Caki2 (cell line): ENCODE results near the gene VLDLR. TPM values are rescaled to one million over a fixed set of nuclear protein-coding genes. Genes with fewer than 3 reads are reported as not detected.

Experiments
- DNase-seq: peaks from one replicate; pipeline ENCODE4 v3.0.0-alpha.2; 2015; ENCODE audit warnings: low read depth
- in situ Hi-C: cut with HindIII; loops from 2 replicates; pipeline ENCODE4 v1.10.0; 2016; ENCODE audit warnings: low sequenced_read_pairs, low pct_unique_long_range_greater_than_20kb, mixed read lengths
- total RNA-seq: library from RNA; depleted of rRNA; stranded (reverse); fragments of >200 nt; shearing (Covaris generic); gene quantifications from 2 replicates; pipeline ENCODE4 v1.2.3, GENCODE V29; 2014; ENCODE audit warnings: low replicate concordance; rRNA removed

The VLDLR gene
- total RNA-seq, result 19.2 and 26.6 TPM in 2 replicates

DNA sequence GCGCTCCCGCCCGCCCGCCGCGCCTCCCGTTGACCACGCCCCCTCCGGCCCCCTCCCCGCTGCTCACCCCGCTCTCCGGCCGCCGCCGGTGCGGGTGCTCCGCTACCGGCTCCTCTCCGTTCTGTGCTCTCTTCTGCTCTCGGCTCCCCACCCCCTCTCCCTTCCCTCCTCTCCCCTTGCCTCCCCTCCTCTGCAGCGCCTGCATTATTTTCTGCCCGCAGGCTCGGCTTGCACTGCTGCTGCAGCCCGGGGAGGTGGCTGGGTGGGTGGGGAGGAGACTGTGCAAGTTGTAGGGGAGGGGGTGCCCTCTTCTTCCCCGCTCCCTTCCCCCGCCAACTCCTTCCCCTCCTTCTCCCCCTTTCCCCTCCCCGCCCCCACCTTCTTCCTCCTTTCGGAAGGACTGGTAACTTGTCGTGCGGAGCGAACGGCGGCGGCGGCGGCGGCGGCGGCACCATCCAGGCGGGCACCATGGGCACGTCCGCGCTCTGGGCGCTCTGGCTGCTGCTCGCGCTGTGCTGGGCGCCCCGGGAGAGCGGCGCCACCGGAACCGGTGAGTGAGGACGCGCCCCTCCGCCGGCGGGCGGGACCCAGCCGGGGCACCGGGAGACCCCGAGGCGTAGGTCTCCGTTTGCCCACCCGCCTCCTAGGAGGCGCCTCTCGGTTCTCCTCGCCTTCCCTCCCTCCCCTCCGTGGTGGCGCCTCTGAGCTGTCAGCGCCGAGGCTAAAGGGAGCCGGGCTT is at the start of gene VLDLR:
VLDLR (plus strand) TSS at position 66 of the 739 bp plus-strand sequence; CDS start at position 469, 403 bp downstream.
- in situ Hi-C loops, result no loop called here
- DNase-seq, result peak; percentile 52

DNA sequence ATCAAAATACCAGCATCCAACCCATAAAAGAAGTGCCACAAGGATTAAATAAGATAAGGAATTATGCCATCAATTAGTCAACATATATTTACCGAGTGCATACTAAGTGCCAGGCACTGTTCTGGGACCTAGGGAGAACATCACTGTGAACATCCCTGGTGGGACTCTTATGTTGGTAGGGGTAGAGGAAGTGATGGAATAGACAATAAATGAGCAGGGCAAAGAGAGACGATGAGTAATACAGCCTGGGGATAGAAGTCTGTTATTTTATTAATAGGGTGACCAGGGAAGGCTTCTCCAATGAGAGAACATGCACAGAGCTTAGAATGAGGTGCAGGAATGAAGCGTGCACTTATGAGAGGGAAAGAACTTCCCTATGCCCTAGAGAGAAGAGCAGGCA is 47.4 kb upstream of the VLDLR start:
- in situ Hi-C loops, result no loop called here
- DNase-seq, result peak; percentile 26

- no peak for DNase-seq
- in situ Hi-C loops, result no loop called here
These were observed 45.0 kb upstream of the VLDLR start for GRCh38 chr9:2576631-2577030.

DNA sequence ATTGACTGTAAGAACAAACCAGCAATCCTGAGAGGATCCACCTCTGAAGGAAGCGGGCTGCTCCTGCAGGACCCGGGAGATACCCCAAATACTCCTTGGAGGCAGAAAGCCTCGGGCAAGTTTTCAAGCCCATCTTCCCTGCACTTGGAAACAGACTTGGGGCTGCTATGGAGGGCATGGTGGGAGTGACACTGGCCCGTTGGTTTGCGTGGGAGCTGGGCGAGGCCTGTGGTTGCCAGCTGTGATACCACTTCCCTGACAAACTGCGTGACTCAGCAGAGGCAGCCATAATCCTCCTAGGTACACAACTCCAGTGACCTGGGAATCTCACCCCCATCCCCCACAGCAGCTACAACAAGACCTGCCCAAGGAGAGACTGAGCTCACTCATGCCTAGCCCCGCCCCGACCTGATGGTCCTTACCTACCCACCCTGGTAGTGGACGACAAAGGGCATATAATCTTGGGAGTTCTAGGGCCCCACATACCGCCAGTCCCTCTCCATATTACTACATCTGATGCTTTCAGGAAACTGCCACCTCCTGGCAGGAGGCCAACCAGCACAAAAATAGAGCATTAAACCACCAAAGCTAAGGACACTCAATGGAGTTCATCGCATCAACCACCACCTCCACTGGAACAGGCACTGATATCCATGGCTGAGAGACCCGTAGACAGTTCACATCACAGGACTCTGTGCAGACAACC is 38.1 kb upstream of the VLDLR start:
- in situ Hi-C loops, result no loop called here
- no peak for DNase-seq

GRCh38 chr9:2591967-2592366 is 29.6 kb upstream of the VLDLR start:
- in situ Hi-C loops, result no loop called here
- DNase-seq, result no peak

- DNase-seq, result no peak
- in situ Hi-C loops, result no loop called here
These were observed 27.8 kb upstream of the VLDLR start for GRCh38 chr9:2593744-2594143.

DNA sequence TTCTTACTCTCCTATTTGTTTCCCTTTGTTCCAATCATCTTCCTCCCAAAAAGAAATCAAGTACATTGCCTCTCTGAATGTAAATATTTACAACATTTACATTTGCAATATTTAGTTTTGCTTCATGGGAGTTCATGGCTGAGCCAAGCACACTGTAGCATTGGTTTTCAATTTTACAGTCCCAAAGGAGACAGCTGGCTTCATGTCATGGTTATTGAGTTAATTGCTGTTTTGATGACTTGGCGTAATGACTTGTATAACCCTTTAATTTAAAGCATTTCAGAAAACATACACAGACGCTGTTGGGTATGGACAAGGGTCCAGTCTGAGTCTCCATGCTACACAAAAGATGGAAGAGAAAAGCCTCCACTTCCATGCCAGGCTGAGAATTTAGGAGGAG is 25.6 kb upstream of the VLDLR start:
- in situ Hi-C loops, result no loop called here

GRCh38 chr9:2597483-2597882 is 24.1 kb upstream of the VLDLR start:
- DNase-seq, result no peak
- in situ Hi-C loops, result no loop called here

More for the DNA sequence above, 25.6 kb upstream of the VLDLR start:
- no peak for DNase-seq

DNA sequence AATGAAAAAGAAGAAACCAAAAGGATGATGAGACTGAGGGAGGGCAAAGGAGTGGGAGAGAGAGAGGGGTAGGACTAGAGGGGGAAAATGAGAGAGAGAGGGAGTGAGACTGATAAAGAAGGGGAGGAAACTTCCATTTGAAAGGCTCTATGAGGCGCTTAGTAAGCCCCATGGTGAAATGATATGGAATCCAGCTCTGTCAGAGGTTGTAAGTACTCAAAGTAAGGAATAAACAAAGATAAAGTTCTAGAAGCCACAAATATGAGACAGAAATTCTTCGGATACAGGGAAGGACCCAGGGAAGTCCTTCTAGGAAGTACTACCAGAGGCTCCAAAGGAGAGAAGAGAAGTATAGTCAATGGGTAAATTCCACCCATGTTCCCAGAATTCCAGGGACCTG is 21.7 kb upstream of the VLDLR start:
- DNase-seq, result no peak
- in situ Hi-C loops, result no loop called here

- in situ Hi-C loops, result no loop called here
- DNase-seq, result no peak
These were observed 21.3 kb upstream of the VLDLR start for GRCh38 chr9:2600307-2600706.

GRCh38 chr9:2601785-2602378 is 19.7 kb upstream of the VLDLR start:
- in situ Hi-C loops, result no loop called here
- DNase-seq, result no peak

GRCh38 chr9:2602704-2603116 is 18.9 kb upstream of the VLDLR start:
- in situ Hi-C loops, result no loop called here
- DNase-seq, result no peak

DNA sequence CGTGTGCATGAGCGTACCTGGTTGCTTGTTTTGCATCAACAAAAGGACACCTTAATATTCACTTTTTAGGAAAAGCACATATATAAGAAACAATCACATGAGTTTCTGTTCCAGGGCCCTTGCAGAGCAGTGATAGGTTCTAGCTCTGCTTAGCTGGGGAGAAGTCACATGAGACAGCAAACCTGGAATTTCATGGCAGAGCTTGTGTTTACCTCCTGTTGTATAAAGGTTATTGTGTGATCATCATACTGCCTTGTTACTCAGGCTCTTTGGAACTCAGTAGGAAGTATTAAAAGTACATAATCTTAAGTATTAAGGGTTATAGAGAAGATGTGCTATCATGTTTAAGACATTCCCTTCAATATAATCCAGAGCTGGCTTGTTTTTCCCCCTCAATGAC is 18.0 kb upstream of the VLDLR start:
- DNase-seq, result no peak
- in situ Hi-C loops, result no loop called here

GRCh38 chr9:2605246-2605645 is 16.3 kb upstream of the VLDLR start:
- no peak for DNase-seq
- in situ Hi-C loops, result no loop called here

- DNase-seq, result no peak
- in situ Hi-C loops, result no loop called here
These were observed 13.3 kb upstream of the VLDLR start for GRCh38 chr9:2608276-2608675.

- no peak for DNase-seq
- in situ Hi-C loops, result no loop called here
These were observed 10.6 kb upstream of the VLDLR start for GRCh38 chr9:2610985-2611384.

DNA sequence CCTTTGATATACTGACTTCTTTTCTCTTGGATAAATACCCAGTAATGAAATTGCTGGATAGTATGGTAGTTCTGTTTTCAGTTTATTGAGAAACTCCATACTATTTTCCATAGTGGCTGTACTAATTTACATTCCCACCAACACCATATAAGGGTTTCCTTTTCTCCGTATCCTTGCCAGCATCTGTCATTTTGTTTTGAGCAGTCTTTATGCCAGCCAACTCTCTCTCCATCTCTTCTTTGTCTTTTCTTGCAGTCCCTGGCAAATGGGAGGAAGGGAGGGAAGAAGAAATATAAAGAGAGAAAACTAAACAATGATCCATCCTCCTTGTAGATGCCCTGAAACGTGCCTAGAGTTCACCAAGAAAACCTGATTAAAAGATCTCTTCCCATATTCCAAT is 9.6 kb upstream of the VLDLR start:
- in situ Hi-C loops, result no loop called here
- no peak for DNase-seq

- no peak for DNase-seq
- in situ Hi-C loops, result no loop called here
These were observed 7.8 kb upstream of the VLDLR start for GRCh38 chr9:2613730-2614271.

DNA sequence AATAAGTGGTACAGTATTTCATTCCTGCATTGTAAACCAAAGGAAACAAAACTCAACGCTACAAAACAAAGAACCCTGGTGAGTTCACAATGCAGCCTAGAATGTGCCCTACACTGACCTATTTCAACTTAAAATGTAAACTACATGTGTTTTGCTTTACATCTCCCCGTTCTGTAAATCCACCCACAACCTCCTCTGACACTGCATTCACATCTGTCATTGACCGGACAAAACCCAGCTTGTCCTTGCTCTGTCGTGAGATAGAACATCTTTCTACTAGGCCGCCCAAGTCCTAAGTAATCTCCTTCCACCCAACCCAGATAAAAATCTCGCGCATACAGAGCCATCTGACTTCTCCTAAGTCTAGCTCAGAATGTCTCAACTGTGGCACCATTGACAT is 6.1 kb upstream of the VLDLR start:
- in situ Hi-C loops, result no loop called here
- DNase-seq, result no peak
